HG03432 (cell line): ENCODE data around the gene KIF9.
A peak's percentile ranks its signal among the peaks of the same experiment; 100 is the strongest.
"Not testable (repeated sequence)": the region's sequence is repeated elsewhere in the genome, so short reads cannot be mapped to it uniquely, and the experiment has no call there.

Experiments
- ATAC-seq: cut with Tn5 transposase; IDR thresholded peaks from one replicate; pipeline ENCODE4 v1.9.1; 2021; ENCODE audit warnings: mild to moderate bottlenecking, moderate library complexity; ENCODE audit not compliant: unreplicated experiment

The KIF9 gene

DNA sequence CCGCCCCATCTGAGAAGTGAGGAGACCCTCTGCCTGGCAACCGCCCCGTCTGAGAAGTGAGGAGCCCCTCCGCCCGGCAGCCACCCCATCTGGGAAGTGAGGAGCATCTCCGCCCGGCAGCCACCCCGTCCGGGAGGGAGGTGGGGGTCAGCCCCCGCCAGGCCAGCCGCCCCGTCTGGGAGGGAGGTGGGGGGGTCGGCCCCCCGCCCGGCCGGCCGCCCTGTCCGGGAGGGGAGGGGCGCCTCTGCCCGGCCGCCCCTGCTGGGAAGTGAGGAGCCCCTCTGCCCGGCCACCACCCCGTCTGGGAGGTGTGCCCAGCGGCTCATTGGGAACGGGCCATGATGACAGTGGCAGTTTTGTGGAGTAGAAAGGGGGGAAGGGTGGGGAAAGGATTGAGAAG lies 26.3 kb downstream of the KIF9 start:
- not testable (repeated sequence) for ATAC-seq

GRCh38 chr3:47251689-47252088 lies 30.9 kb downstream of the KIF9 start:
- ATAC-seq = no peak

- ATAC-seq = not testable (repeated sequence)
Measured at GRCh38 chr3:47251085-47251484, 31.5 kb downstream of the KIF9 start.

DNA sequence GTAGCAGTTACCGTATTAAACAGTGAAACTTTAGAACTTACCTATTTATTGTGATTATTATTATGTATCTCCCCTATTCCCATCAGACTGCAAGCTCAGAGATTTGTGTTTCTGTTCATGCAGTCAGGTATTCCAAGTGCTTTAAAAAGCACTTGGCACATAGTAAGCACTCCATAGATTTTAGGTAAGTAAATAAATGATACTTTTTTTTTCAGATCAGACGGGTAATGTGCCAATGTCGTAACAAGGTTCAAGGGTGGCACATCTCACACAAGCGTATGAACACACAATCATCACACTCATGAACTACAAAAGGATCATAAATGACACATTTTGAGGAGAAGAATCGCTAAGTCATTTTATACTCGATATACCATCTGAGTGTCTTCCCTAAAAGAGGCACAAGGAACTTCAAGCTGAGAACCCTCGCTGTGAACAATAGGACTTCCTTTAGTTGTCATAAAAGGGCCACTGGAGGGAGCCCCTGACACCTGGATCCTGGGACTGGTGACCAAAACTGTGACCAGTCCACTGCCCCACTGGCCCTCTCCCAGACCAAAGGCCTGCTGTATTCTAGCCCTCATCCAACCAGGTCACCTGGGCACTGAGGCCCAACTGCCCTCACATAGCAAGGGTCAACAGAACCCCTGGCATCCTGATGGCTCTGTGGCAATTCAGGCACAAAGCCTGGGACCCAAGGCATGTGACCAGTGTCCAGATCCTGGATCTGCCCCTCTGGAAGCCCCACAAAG lies 32.1 kb downstream of the KIF9 start:
- no peak for ATAC-seq

DNA sequence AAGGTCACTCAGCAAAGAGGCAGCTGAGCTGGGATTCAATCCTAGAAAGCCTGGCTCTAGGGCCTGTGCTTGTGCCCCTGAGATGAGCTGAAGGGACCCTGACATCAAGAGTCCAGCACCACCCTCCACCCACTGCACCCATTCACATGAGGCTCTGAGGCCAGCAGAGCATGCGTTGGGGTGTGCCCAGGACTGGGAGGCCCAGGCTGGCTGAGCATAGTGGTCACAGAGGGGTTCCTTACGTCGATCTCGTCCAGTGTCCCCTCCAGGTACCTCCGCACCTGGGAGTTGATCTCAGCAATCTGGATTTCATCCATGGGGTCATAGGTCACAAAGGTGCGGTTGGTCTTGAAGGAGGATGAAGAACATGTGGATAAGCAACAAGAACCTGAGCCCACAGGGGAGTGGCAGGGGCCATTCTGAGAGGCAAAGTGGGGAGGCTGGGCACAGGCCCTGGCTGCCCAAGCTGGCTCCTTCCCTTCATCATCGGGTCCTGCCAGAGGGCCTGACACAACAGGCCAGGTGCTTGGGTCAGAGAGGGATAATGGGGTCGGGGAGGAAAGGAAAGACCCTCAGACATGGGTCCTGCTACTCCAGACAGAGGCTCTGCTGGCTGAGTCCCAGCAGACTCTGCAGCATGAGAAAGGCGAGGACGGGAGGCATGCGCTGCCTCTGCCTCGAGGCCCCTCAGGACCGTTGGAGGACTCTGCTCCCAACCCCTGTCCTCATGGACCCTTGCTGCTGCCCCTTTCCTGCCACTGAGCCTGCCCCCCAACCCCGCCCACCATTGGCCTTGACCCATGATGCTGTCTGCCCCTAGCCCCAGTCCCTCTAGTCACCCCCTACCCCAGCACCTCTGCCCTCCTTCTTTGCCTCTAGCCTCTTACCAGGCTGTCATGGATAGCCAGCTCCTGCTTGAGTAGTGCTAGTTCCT lies 35.2 kb downstream of the KIF9 start:
- ATAC-seq = no peak

- no peak for ATAC-seq
Measured at GRCh38 chr3:47245271-47245670, 37.3 kb downstream of the KIF9 start.

DNA sequence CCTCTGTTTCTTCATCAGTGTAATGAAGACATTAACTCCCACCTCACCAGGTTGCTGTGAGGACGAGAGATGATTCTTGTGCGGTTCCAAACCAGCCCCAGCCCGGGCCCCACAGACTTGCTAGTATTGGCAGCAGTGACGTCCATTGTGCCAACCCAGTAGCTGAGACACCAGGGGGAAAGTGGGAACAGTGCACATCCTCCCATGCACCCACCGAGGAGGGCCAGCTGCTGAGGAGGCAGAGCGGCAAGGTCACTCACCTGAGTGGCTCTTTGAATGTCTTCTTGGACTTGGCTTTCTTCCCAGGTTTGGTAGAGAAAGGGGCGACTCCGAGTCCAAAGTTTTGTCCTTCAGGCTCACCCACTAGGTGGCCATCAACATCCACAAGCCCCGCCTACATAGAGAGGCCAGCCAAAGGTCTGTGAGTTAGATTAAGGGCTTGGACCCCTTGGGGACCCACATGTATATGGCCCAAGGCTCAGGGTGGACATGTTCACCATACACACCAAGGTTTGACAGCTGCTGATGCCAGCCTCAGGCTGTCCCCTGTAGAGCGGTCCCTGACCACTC lies 38.0 kb downstream of the KIF9 start:
- no peak for ATAC-seq

DNA sequence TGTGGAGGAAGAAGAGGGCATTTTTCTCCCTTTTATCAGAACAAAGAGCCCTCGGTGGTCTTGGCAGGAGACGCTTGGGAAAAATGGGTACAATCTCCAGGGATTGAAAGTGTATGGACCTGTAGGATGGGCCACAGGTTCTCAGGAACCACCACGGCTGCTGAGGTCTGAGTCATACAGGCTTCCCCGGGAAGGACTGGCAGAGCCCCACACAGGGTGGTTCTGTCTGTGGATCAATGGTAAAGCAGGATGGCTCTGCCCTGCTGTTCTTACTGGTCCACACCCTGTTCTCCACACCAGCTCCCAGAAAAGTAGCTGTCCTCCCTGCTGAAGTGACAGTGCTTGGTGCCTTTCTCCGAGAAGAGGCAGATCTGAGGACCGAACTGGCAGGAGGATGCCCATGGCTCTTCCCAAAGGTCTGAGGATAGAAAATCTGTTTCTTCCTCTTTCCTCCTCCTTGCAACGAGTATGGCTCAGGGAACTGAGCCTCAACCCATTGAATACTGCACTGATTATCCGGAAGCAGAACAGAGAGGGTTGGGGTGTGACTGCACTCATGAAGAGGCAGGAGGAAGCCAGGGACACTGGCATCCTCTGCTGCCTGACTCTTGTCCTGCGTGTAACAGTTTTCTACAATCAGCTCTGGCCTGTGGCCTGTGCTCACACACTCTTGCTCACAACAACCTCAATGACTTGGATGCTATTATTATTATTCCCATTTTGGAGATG lies 39.0 kb downstream of the KIF9 start:
- ATAC-seq = no peak

DNA sequence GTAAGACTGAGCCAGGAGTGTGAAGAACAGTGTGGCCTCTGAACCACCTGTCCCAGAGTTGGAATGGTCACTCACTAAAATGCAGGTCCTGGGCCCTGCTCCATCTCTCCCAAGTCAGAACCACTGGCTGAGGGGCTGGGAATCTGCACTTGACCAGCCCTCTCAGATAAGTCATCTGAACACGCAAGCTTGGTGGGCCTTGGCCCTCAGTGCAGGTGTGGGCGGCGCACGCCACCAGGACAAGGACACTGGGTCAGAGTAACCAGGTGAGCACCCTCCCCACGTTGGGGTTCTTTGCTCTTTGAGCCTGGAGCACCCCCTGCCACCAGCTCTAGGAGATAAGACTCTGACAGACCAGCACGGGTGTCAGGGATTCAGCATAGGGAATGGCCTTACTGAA lies 42.7 kb downstream of the KIF9 start:
- ATAC-seq = no peak

DNA sequence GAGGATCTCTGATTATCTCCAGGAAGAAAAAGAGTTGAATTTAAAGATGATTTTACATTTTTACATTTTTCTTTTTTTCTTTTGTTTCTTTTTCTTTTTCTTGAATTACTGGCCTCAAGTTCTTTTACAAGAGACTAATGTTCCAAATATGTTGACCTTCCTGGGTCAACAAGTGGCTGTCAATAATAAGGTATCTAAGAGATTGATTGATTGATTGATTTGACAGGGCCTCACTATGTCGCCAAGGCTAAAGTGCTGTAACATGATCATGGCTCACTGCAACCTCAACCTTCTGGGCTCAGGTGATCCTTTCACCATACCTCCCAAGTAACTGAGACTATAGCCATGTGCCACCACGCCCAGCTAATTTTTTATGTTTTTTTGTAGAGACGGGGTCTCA lies 44.6 kb downstream of the KIF9 start:
- ATAC-seq = no peak

GRCh38 chr3:47228088-47228487 lies 54.5 kb downstream of the KIF9 start:
- peak; percentile 62 for ATAC-seq

DNA sequence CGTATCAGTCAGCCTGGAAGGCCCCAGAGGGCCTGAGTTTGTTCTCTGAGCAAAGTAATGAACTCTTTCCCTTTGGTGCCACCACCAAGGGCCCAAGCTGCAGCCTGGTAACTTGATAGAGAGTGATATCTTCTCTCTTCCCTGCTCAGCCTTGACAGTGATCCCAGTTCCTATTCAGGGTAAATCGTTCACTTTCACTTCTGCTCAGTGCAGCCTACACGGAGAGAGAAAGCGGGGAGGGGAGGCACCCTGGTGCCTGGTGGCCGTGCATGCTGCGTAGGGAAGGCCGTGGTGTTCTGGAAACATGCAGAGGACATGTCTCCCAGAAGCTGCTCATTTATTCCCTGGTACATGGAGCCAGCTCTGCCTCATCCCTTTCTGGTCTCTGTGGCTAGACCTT lies 54.9 kb downstream of the KIF9 start:
- ATAC-seq = peak; percentile 63

GRCh38 chr3:47225310-47225906 lies 57.2 kb downstream of the KIF9 start:
- ATAC-seq = peak; percentile 55

GRCh38 chr3:47223755-47224154 lies 58.8 kb downstream of the KIF9 start:
- ATAC-seq = no peak

GRCh38 chr3:47221798-47222197 lies 60.8 kb downstream of the KIF9 start:
- no peak for ATAC-seq

- no peak for ATAC-seq
Measured at GRCh38 chr3:47210863-47211405, 71.7 kb downstream of the KIF9 start.

DNA sequence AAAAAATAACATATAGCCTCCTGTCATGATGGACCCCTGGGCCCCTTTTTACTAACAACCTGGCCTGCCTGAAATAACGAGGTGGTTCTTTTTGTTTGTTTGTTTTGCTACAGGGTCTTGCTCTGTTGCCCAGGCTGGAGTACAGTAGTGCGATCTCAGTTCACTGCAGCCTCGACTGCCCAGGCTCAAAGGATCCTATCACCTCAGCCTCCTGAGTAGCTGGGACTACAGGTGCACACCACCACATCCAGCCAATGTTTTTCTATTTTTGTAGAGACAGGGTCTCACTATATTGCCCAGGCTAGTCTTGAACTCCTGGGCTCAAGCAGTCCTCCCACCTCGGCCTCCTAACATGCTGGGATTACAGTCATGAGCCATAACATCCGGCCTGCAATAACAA lies 76.6 kb downstream of the KIF9 start:
- not testable (repeated sequence) for ATAC-seq

GRCh38 chr3:47204875-47205274 lies 77.7 kb downstream of the KIF9 start:
- no peak for ATAC-seq

- no peak for ATAC-seq
Measured at GRCh38 chr3:47202542-47202941, 80.1 kb downstream of the KIF9 start.

DNA sequence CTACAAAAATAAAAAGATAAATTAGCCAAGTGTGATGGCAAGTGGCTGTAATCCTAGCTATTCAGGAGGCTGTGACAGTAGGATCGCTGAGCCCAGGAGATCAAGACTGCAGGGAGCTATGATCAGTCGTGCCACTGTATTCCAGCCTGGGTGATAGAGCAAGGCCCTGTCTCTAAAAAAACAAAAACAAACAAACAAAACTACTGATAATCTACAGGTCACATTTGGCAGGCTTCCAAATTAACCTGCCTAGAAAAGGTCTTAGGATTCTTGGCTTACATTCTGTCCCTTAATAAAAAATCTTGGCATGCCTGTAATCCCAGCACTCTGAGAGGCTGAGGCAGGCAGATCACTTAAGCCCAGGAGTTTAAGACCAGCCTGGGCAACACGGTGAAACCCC lies 85.3 kb downstream of the KIF9 start:
- ATAC-seq = no peak
